SK-N-MC (cell line): ENCODE data around the gene DEGS2.

ENCODE experiments used
- DNase-seq: peaks from one replicate; pipeline ENCODE4 v3.0.0-alpha.2; 2011; ENCODE audit warnings: low read depth, low spot score
- H3K27ac ChIP-seq: fragments of 200-600 bp; sonication (generic); 2 replicates; pipeline ENCODE4 v1.5.1; 2016; ENCODE audit warnings: mixed run types
- H3K36me3 ChIP-seq: fragments of 200-600 bp; sonication (generic); 2 replicates; pipeline ENCODE4 v1.6.1; 2017; ENCODE audit warnings: antibody characterized with exemption, low read length, mixed read lengths; ENCODE audit not compliant: insufficient read depth
- H3K4me3 ChIP-seq: fragments of 200-600 bp; sonication (generic); 2 replicates; pipeline ENCODE4 v1.5.1; 2016
- H3K9ac ChIP-seq: fragments of 200-600 bp; sonication (generic); 2 replicates; pipeline ENCODE4 v1.8.0; 2017; ENCODE audit warnings: mixed run types, mixed read lengths; ENCODE audit not compliant: insufficient read length
- H3K9me3 ChIP-seq: fragments of 200-600 bp; sonication (generic); 2 replicates; pipeline ENCODE4 v1.6.1; 2017; ENCODE audit warnings: low read depth, mild to moderate bottlenecking, antibody characterized with exemption, low read length, moderate library complexity, mixed read lengths
- EZH2 ChIP-seq: fragments of 200-600 bp; sonication (generic); IDR thresholded peaks from one replicate; pipeline ENCODE4 v1.6.1; 2017; ENCODE audit warnings: antibody characterized with exemption
- FOXP2 ChIP-seq: optimal IDR thresholded peaks from 2 replicates; pipeline ENCODE3; 2011; ENCODE audit warnings: mild to moderate bottlenecking, moderate library complexity; ENCODE audit not compliant: insufficient read depth; ENCODE audit errors: extremely low read length, control extremely low read depth
- POLR2AphosphoS5 ChIP-seq: IDR thresholded peaks from 2 replicates; pipeline ENCODE4 v1.6.1; 2012; ENCODE audit warnings: mild to moderate bottlenecking, low read depth, low read length, borderline replicate concordance

The DEGS2 gene

DNA sequence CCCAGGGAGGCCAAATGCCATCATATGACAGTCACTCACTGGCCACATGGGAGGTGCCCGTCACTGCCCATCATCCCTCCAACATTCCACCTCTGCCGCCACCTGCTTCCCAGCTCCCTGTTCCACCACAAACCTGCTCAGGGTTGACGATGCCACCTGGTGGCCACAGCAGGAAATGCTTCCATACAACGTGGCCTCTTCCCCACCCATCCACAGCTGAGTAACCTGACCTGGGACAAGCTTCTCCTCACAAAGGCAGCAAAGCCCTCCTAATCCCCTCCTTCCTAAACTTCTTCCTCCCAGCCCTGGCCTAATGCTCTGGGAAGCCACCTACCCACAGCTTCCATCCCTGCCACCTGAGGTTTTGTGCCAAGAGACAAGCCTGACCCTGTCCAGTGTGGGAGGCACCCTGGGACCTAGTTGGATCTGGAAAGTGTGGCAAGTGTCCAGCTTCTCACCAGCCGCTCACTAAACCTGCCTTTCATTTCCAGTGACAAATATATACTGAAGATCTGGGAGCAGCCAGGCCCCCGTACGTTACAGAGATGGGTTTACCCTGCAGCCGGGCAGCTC lies 4.3 kb downstream of the DEGS2 start:
- Histone ChIP-seq H3K27ac (no peak overlapping the region), H3K36me3 (no peaks in the 10 kb centered on the region), H3K4me3 (no peak overlapping the region), H3K9me3 (no peaks in the 10 kb centered on the region), H3K9ac (no peak overlapping the region)
- TF ChIP-seq POLR2AphosphoS5, result no peak
- no peak for TF ChIP-seq FOXP2
- no peak for DNase-seq

DNA sequence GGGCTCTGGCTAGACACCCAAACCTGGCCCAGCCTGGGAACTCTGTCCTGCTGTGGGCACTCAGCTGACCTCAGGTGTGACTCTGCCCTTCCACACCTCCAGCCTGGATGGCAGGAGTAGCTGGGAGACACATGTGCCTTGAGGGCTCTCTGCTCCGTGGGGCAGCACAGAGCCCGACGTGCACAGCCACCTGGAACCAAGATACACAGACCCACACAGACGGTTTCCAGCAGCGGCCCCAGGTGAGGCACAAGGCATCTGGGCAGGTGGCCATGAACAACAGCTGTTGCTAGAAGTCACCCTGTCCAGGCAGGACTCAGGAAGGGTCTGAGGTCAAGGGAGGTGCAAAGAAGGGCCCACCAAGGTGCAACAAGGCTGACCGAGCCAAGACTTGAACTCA lies 5.9 kb downstream of the DEGS2 start:
- TF ChIP-seq FOXP2 (no peak), POLR2AphosphoS5 (no peak), EZH2 (no peak)
- no peak overlapping the region for H3K4me3 ChIP-seq
- DNase-seq, result no peak

DNA sequence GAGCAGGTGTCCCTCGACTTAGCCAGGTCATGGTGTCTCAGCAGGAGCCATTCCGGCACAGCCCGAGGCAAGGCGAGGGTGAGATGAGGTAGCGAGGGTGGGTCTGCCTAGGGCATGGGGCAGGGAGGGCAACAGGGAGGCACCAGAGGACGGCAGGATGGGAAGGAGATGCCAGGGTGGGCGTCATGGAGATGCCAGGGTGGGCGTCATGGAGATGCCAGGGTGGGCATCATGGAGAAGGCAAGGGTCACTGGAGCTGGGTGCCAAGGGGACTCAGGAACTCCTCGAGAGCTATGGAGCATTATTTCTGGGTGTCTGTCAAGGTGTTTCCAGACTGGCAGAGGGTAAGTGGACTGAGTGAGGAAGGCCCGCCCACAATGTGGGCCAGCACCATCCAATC lies 7.4 kb downstream of the DEGS2 start:
- H3K9me3 ChIP-seq, result no peaks in the 10 kb centered on the region
- no peak overlapping the region for H3K9ac ChIP-seq

More for the DNA sequence above, 5.9 kb downstream of the DEGS2 start:
- no peak overlapping the region for H3K27ac ChIP-seq
- H3K36me3 ChIP-seq, result no peaks in the 10 kb centered on the region
- H3K9me3 ChIP-seq, result no peaks in the 10 kb centered on the region
- no peak overlapping the region for H3K9ac ChIP-seq

DNA sequence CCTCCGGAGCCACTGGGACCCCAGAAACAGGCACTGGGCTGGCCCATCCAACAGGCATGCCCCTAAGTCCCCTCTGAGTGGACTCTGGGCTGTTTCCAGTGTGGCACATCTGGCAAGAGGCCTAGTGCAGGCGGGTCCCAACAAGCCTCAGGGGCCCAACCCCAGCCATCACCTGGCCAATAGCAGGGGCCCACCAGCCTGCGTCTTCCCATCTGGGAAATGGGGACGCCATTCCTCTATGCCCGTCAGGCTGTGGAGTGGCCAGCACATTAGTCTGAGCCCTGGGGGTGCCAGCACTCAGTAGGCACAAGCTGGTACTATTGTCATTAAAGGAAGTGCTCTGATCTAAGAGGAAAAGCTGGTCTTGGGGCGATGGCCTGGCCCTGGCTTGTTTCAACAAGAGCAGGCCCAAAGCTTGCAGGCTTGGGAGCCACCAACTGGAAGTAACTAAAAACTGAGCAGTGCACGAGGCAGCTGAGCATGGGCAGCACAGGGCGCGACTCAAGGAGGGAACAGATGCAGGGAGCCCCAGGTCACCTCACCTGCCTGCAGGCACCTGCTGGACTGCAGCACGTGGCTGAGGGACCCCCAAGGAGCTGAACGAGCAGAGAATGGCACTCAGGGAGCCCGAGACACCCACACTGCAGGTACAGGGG lies 8.4 kb downstream of the DEGS2 start:
- Histone ChIP-seq H3K9ac (no peak overlapping the region), H3K27ac (no peak overlapping the region), H3K36me3 (no peaks in the 10 kb centered on the region), H3K4me3 (no peak overlapping the region), H3K9me3 (no peaks in the 10 kb centered on the region)
- no peak for DNase-seq
- TF ChIP-seq POLR2AphosphoS5 (no peak), EZH2 (no peak), FOXP2 (no peak)

More for the DNA sequence above, 7.4 kb downstream of the DEGS2 start:
- no peak for DNase-seq
- Histone ChIP-seq H3K4me3 (no peak overlapping the region), H3K36me3 (no peaks in the 10 kb centered on the region), H3K27ac (no peak overlapping the region)
- TF ChIP-seq EZH2, result no peak
- no peak for TF ChIP-seq FOXP2

DNA sequence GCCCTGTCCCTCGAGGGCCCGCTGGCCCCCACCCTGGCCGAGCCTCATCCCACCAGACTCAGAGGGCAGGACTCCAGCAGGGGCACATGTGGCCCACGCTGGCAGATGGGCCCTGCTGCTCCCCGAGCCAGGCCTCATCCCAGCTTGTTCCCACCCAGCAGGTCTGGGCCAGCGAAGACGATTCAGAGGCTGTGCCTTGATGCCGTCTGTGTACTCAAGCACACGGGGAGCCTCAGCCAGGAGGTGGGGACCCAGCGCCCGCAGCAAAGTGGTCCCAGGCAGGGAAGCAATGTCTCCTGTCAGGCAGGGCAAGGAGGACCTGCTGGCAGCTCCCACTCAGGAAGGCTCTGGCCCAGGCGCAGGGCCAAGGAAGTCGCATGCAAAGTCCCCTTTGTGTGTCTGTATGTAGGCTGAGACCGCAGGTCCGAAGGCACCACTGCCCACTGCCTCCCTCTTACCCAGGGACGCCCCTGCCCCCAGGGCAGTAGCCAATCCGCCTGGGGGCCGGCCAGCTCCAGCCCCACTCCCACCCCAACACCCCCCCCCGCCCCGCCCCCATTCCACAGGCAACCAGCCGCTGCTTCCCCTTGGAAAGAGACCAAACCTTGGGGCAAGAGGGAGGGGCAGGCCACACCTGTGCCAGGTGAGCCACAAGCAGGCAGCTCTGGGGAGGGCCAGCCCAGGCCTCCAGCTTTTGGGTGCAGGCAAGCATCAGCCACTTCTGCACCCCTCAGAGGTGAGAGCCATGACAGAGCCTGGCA lies 9.4 kb downstream of the DEGS2 start:
- Histone ChIP-seq H3K36me3 (no peaks in the 10 kb centered on the region), H3K9ac (no peak overlapping the region), H3K4me3 (no peak overlapping the region), H3K9me3 (no peaks in the 10 kb centered on the region), H3K27ac (no peak overlapping the region)
- TF ChIP-seq POLR2AphosphoS5, result no peak
- TF ChIP-seq FOXP2, result no peak
- TF ChIP-seq EZH2, result no peak
- no peak for DNase-seq

DNA sequence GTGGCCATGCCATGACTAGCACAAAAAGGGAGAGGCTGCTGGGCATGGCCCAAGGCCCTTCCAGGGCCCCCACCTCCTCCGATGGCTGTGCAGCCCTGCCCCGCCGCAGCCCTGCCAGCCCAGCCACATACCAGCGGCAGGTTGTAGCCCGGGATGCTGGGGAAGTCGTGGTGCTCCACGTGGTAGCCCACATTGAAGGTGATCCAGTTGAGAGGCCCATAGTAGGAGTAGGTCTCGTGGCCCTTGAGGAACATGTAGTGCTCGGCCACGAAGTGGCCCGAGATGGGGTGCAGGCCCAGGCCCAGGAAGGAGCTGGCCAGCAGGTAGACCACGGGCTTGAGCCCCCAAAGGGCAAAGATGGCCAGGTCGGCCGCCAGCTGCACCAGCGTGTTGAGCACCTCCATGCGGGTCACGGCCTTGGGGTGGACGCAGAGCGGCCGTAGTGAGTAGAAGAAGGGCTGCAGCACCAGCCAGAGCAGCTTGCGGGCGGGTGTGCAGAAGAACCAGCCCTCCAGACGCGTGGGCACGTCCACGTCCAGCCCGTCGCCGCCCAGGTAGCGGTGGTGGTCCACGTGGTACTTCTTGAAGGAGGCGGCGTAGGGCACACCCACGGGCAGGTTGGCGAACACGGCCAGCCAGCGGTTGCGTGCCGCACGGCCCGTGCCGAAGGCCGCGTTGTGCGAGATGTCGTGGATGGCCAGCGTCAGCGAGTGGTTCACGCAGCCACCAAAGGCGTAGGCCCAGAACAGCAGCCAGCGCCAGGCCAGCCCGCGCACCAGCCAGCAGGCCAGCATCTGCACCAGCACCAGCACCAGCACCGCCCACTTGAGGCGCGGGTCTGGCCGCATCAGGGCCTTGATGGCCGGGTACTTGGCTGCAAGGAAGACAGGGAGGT lies 10.4 kb downstream of the DEGS2 start:
- no peak for DNase-seq
- Histone ChIP-seq H3K27ac (no peak overlapping the region), H3K36me3 (no peaks in the 10 kb centered on the region), H3K4me3 (no peak overlapping the region), H3K9ac (no peak overlapping the region), H3K9me3 (no peaks in the 10 kb centered on the region)
- TF ChIP-seq EZH2, result no peak
- no peak for TF ChIP-seq FOXP2
- TF ChIP-seq POLR2AphosphoS5, result no peak

DNA sequence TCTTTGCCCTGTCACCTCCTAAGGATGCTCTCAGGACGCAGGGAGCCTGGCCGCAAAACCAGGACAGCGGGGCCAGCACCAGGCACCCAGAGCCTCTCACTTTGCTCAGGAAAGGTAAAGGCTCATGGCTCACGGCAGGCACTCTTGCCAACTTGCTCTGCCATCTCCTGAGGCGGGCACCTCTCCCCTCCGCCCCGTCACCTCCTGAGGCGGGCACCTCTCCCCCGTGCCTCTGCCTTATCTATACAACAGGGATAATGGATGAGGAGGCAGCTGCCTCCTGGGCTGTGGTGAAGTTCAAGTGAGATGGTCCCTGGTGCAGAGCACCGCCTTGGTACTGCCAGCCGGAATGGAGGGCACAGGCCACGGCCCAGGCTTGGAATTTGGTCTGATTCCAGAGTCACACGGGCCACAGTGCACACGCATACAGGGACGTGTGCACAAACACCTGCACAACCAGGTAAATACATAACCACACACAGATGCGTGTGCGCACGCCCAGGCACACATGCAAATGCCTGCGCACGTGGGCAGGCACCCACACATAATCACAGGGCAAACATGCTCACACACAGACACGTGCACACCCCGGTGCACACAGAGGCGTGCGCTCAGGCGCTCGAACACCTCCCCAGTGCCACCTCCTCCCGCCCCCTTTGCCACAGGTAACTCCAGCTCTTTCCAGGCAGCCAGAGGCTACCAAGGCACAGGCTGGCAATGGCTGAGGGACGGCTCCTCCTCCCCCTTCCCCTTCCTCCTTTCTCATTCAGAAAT lies 11.6 kb downstream of the DEGS2 start:
- Histone ChIP-seq H3K4me3 (no peak overlapping the region), H3K36me3 (no peaks in the 10 kb centered on the region), H3K27ac (no peak overlapping the region), H3K9me3 (no peaks in the 10 kb centered on the region), H3K9ac (no peak overlapping the region)
- no peak for DNase-seq
- no peak for TF ChIP-seq EZH2
- no peak for TF ChIP-seq POLR2AphosphoS5
- TF ChIP-seq FOXP2, result no peak
